ENCODE measurements around the gene SYNE2. TPM values are rescaled to one million over a fixed set of nuclear protein-coding genes. Genes with fewer than 3 reads are reported as not detected.

The SYNE2 gene
- total RNA-seq, 1 donor from 2014 or later, result 105 TPM

DNA sequence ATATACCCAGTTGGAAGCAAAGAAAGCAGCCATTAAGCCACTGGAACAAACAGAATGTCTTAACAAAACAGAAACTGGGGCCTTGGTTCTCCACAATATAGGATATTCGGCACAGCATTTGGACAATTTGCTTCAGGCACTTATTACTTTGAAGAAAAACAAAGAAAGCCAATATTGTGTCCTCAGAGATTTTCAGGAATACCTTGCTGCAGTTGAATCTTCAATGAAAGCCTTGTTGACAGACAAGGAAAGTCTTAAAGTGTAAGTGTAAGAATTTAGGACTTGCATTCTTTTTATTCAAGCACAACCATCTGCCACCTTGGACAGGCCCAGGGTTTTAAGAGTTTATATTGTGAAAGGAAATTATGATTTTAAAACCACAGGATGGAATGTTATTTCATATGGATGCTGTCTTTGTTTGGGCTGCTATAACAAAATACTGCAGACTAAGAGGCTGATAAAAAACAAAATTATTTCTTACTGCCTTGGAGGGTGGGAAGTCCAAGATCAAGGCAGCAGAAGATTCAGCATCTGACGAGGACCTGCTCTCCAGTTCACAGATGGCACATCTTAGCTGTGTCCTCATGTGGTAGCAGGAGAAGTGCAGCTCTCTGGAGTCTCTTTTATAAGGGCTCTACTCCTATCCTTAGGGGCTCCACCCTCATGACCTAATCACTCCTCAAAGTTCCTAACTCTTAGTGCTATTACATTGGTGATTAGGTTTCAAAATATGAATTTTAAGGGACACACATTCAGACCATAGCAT, 197.0 kb downstream of the SYNE2 start:
- no peak overlapping the region for H2AFZ ChIP-seq (replicated peaks)
- Mint-ChIP-seq H3K27me3 (ENCODE audit: insufficient read depth, low read depth) (no peaks in the 10 kb centered on the region), H3K4me1 (peaks cover 5% of the 10 kb centered on the region), H3K4me3 (no peak overlapping the region), H3K27ac (no peak overlapping the region), H3K36me3 (peaks cover 45% of the 10 kb centered on the region), H3K9me3 (no peaks in the 10 kb centered on the region)
- no peak for TF ChIP-seq EZH2 (IDR thresholded peaks at IDR 0.05)
- no peak for TF ChIP-seq EZH2phosphoT487 (IDR thresholded peaks at IDR 0.05)
- TF ChIP-seq, protein P1, sequence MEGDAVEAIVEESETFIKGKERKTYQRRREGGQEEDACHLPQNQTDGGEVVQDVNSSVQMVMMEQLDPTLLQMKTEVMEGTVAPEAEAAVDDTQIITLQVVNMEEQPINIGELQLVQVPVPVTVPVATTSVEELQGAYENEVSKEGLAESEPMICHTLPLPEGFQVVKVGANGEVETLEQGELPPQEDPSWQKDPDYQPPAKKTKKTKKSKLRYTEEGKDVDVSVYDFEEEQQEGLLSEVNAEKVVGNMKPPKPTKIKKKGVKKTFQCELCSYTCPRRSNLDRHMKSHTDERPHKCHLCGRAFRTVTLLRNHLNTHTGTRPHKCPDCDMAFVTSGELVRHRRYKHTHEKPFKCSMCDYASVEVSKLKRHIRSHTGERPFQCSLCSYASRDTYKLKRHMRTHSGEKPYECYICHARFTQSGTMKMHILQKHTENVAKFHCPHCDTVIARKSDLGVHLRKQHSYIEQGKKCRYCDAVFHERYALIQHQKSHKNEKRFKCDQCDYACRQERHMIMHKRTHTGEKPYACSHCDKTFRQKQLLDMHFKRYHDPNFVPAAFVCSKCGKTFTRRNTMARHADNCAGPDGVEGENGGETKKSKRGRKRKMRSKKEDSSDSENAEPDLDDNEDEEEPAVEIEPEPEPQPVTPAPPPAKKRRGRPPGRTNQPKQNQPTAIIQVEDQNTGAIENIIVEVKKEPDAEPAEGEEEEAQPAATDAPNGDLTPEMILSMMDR (IDR thresholded peaks at IDR 0.05), result no peak
- H4K20me1 ChIP-seq (ENCODE audit: low read depth), result no peaks in the 10 kb centered on the region
- no peak overlapping the region for H3K9ac ChIP-seq
- H3K36me3 ChIP-seq, result peaks cover 11% of the 10 kb centered on the region
- no peaks in the 10 kb centered on the region for H3K9me3 ChIP-seq (ENCODE audit: low read depth)
- H3K4me2 ChIP-seq, result no peak overlapping the region
- H3K4me3 ChIP-seq, result no peak overlapping the region
- no peaks in the 10 kb centered on the region for H3F3A ChIP-seq (ENCODE audit: low read depth)
- H3K4me1 ChIP-seq, result no peaks in the 10 kb centered on the region
- H3K27me3 ChIP-seq, result no peaks in the 10 kb centered on the region
- DNase-seq (ENCODE audit: low spot score), result no peak
- no peak overlapping the region for H3K27ac ChIP-seq
- H3K79me2 ChIP-seq (ENCODE audit: low read depth), result no peaks in the 10 kb centered on the region

DNA sequence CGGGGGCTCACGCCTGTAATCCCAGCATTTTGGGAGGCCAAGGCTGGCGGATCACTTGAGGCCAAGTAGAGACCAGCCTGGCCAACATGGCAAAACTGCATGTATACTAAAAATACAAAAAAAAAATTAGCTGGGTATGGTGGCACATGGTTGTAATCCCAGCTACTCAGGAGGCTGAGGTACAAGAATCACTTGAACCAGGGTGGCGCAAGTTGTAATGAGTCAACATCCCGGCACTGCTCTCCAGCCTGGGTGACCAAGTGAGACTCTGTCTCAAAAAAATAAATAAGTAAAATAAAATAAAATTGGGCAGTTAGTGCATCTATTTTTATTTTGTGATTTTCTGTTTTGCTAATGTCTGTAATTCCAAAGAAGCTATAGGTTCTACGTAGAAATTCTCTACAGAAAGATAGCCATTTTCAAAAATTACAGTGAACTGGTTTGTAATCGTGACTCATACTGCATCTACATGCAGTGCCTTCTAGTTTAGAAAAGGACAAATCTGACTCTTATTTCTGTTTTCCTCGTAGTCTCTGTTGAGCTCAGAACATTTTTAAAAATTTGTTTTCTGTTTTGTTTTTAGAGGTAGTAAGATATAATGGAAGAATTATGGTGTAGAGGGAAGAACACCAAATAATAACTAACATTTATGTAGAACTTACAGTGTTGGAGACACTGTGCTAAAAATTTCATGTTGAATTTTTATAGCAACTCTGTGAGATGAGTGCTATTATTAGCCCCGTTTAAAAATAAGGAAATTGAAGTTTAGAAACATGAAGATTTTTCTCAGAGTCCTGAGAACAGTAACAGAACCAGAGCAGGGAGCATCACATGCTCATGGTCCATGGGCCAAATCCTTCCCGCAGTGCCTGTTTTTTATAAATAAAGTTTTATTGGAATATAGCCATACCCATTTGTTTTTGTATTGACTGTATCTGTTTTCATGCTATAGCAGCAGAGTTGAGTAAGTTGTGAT, 201.2 kb downstream of the SYNE2 start:
- Histone ChIP-seq H3K4me2 (no peak overlapping the region), H3F3A (ENCODE audit: low read depth) (no peaks in the 10 kb centered on the region), H3K4me3 (no peak overlapping the region), H2AFZ (replicated peaks) (no peak overlapping the region), H3K27ac (no peak overlapping the region), H3K4me1 (no peaks in the 10 kb centered on the region), H3K79me2 (ENCODE audit: low read depth) (no peaks in the 10 kb centered on the region), H3K36me3 (peaks cover 11% of the 10 kb centered on the region), H3K9ac (no peak overlapping the region), H4K20me1 (ENCODE audit: low read depth) (no peaks in the 10 kb centered on the region), H3K9me3 (ENCODE audit: low read depth) (no peaks in the 10 kb centered on the region), H3K27me3 (no peaks in the 10 kb centered on the region)
- TF ChIP-seq EZH2phosphoT487 (IDR thresholded peaks at IDR 0.05), result no peak
- no peak for DNase-seq (ENCODE audit: low spot score)
- Mint-ChIP-seq H3K27ac (peak overlapping the region; percentile 16), H3K4me3 (no peak overlapping the region), H3K27me3 (ENCODE audit: insufficient read depth, low read depth) (no peaks in the 10 kb centered on the region), H3K36me3 (peaks cover 49% of the 10 kb centered on the region), H3K4me1 (peaks cover 5% of the 10 kb centered on the region), H3K9me3 (no peaks in the 10 kb centered on the region)

DNA sequence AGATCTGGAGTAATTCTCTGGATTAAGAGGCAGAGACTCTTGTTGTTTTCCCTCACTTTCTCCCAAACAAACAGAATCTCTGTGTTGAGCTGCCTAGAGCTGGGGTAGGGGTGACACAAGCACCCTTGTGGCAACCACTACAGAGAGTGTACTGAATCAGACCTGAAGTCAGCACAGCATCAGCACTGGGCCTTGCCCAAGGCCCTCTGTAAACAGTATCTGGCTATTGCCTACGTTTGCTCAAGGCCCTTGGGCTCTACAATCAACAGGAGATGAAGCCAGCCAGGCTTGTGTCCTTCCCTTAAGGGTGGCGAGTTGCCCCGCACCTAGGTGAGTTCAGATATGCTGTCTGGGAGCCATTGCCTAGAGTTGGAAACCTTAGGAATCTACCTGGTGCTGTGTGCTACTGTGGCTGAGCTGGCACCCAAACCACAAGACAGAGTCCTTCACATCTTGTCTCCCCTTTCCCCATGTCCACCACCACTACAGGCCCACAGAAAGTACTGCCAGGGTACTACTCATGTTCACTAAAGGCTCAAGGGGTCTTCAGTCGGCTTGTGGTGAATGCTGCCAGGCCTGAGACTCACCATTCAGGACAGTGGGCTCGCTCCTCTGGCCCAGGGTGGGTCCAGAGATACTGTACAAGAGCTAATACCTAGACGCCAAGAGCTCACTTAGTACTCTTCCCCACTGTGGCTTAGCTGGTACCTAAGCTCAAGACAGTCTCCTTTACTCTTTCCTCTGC, 206.8 kb downstream of the SYNE2 start:
- H3F3A ChIP-seq (ENCODE audit: low read depth), result no peaks in the 10 kb centered on the region
- H3K79me2 ChIP-seq (ENCODE audit: low read depth), result no peaks in the 10 kb centered on the region
- Mint-ChIP-seq H3K9me3 (no peaks in the 10 kb centered on the region), H3K36me3 (peaks cover 34% of the 10 kb centered on the region), H3K27ac (no peak overlapping the region), H3K27me3 (ENCODE audit: insufficient read depth, low read depth) (no peaks in the 10 kb centered on the region), H3K4me3 (no peak overlapping the region), H3K4me1 (peaks cover 6% of the 10 kb centered on the region)
- peaks cover 2% of the 10 kb centered on the region for H3K36me3 ChIP-seq
- no peak overlapping the region for H2AFZ ChIP-seq (replicated peaks)
- no peaks in the 10 kb centered on the region for H3K9me3 ChIP-seq (ENCODE audit: low read depth)
- H3K4me2 ChIP-seq, result no peak overlapping the region
- H3K27me3 ChIP-seq, result no peaks in the 10 kb centered on the region
- H4K20me1 ChIP-seq (ENCODE audit: low read depth), result no peaks in the 10 kb centered on the region
- H3K4me1 ChIP-seq, result peaks cover 7% of the 10 kb centered on the region
- TF ChIP-seq, protein P1 (IDR thresholded peaks at IDR 0.05), result no peak
- TF ChIP-seq EZH2phosphoT487 (IDR thresholded peaks at IDR 0.05) (no peak), EZH2 (IDR thresholded peaks at IDR 0.05) (no peak)
- H3K27ac ChIP-seq, result no peak overlapping the region
- no peak for DNase-seq (ENCODE audit: low spot score)
- no peak overlapping the region for H3K4me3 ChIP-seq
- H3K9ac ChIP-seq, result no peak overlapping the region

All from neural progenitor cell (in vitro differentiated cells).